GM12864 (cell line): ENCODE data around the gene EP400.

Experiments
- DNase-seq: peaks from one replicate; pipeline ENCODE4 v3.0.0-alpha.2; 2011; ENCODE audit warnings: low read depth
- H3K4me3 ChIP-seq: 2 replicates; pipeline ENCODE4 v1.5.1; 2011; ENCODE audit warnings: mild to moderate bottlenecking, low read depth, low read length, control low read depth
- CTCF ChIP-seq: IDR thresholded peaks from 2 replicates; pipeline ENCODE4 v1.5.1; 2011; ENCODE audit warnings: low read depth, mild to moderate bottlenecking, moderate library complexity, low read length, control low read depth, inconsistent platforms; ENCODE audit errors: missing control alignments

Gene EP400

GRCh38 chr12:132070298-132070697 is 120.6 kb downstream of the EP400 start:
- no peak overlapping the region for H3K4me3 ChIP-seq
- TF ChIP-seq CTCF, result no peak

GRCh38 chr12:132071040-132071810 is 121.5 kb downstream of the EP400 start:
- peak; percentile 73 for DNase-seq
- peak overlapping the region; percentile 22 for H3K4me3 ChIP-seq
- TF ChIP-seq CTCF, result no peak

More at GRCh38 chr12:132070298-132070697, 120.6 kb downstream of the EP400 start:
- no peak for DNase-seq

- peak overlapping the region; percentile 22; the same call in 1 of the 2 replicates for H3K4me3 ChIP-seq
- no peak for DNase-seq
- no peak for TF ChIP-seq CTCF
Measured at GRCh38 chr12:132071830-132072384, 122.2 kb downstream of the EP400 start.

GRCh38 chr12:132074216-132074615 is 124.5 kb downstream of the EP400 start:
- no peak for DNase-seq
- TF ChIP-seq CTCF, result no peak
- H3K4me3 ChIP-seq, result no peak overlapping the region

GRCh38 chr12:132075026-132075713 is 125.4 kb downstream of the EP400 start:
- TF ChIP-seq CTCF, result peak; percentile 18
- no peak for DNase-seq
- H3K4me3 ChIP-seq, result no peak overlapping the region

DNA sequence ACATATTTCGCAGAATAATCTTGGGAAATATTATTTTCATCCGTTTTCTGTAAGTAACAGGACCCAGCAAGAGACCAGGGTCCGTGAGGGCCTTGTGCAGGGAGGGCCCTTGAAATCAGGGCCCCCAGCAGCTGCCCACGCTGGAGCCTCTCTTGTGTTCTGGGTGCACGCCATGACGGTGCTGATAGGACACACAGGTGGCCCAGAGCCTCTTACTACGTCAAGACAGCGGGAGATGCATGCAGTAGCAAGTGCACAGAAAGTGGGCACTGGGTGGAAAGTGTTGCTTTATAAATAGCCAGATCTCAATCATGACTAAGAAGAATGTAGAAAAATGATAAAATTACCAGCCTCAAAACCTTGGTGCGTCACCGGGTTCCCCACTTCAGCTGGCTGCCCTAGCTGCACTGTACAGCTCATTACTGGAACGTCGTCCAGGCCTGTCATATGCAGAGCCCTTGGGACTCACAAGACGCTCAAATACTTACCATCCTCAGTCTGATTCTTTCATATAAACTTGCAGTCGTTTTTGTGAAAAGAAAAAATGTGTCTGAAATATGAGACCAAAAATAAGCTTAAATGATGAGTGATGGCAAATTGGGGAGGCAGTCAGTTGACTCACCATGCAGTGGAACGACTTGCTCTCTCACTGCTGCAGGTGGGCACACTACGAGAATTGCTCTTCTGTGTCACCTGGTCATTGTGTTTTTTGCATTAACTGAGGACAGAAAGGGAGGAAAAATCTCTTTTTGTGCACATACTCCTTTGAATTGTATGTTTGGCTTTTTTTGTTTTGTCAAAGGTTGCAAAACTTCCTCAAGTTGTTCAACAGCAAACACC is 126.2 kb downstream of the EP400 start:
- no peak for DNase-seq
- no peak for TF ChIP-seq CTCF

More for the DNA sequence above, 126.2 kb downstream of the EP400 start:
- H3K4me3 ChIP-seq, result no peak overlapping the region
